HepG2 (cell line): ENCODE results near the gene EMID1. TPM values are rescaled to one million over a fixed set of nuclear protein-coding genes. Genes with fewer than 3 reads are reported as not detected.

Experiments
- ATAC-seq: fragments of 200-7000 bp; cut with Tn5 transposase; 3 replicates; pipeline ENCODE4 v1.9.1; 2020; ENCODE audit warnings: mild to moderate bottlenecking, moderate library complexity
- BruUV-seq: library from RNA; stranded (reverse); fragments of 400-500 nt; replicated peaks from 2 replicates; lab custom pipeline; 2021; lab: Mats Ljungman, UMichigan
- CTCF ChIA-PET: fragments of 300-600 bp; formaldehyde crosslinking; extraction: SDS; loops from one replicate; lab custom pipeline; 2021; ENCODE audit warnings: low total read pairs, inconsistent platforms, low intra/inter-chr PET ratio; lab: Yijun Ruan, JAX
- POLR2A ChIA-PET: fragments of 350-600 bp; sonication (Branson Sonifier 250); formaldehyde crosslinking; loops from one replicate; lab custom pipeline; 2020; ENCODE audit warnings: antibody characterized with exemption, inconsistent platforms; lab: Yijun Ruan, JAX
- DNase-seq: peaks from one replicate; pipeline ENCODE4 v3.0.0-alpha.2; 2015; ENCODE audit warnings: low spot score
- FAIRE-seq: peaks from 3 replicates; lab custom pipeline; 2011; peaks lifted over from hg19 to GRCh38; lab: Jason Lieb, UNC
- H2AFZ ChIP-seq: one replicate; pipeline ENCODE4 v1.6.1; 2011; ENCODE audit warnings: low read length, inconsistent platforms
- H3K27ac ChIP-seq: fragments of 300-600 bp; 3 replicates; pipeline ENCODE4 v1.8.0; 2011; ENCODE audit warnings: mixed run types, mild to moderate bottlenecking, mixed read lengths, low read length, inconsistent platforms; ENCODE audit not compliant: insufficient read depth; ENCODE audit errors: extremely low read length
- H3K27me3 ChIP-seq, 2 experiments: fragments of 200-600 bp in 1 of 2; 2 replicates in 1 of 2; 3 replicates in 1 of 2; pipeline versions ENCODE4 v1.6.0 to v1.8.0; 2011; ENCODE audit warnings: low read length in 2 of 2, mild to moderate bottlenecking in 2 of 2, moderate library complexity in 2 of 2, inconsistent platforms in 1 of 2; ENCODE audit not compliant: insufficient read depth in 2 of 2, control insufficient read depth in 1 of 2
- H3K36me3 ChIP-seq, 2 experiments: fragments of 200-600 bp in 1 of 2; replicated peaks in 1 of 2; 2 replicates in 1 of 2; 3 replicates in 1 of 2; pipeline versions ENCODE4 v1.5.1 to v1.8.0; 2011; ENCODE audit warnings: low read length in 2 of 2, inconsistent platforms in 1 of 2; ENCODE audit not compliant: insufficient read depth in 2 of 2, control insufficient read depth in 1 of 2
- H3K4me1 ChIP-seq: 2 replicates; pipeline ENCODE4 v1.5.1; 2012; ENCODE audit warnings: low read length, inconsistent platforms; ENCODE audit not compliant: insufficient read depth
- H3K4me2 ChIP-seq: 2 replicates; pipeline ENCODE4 v1.6.0; 2011; ENCODE audit warnings: low read depth, low read length, inconsistent platforms
- H3K4me3 ChIP-seq, 3 experiments: fragments of 200-600 bp in 1 of 3; sonication (generic), shearing (Covaris generic) in 1 of 3; replicated peaks in 1 of 3; 2 replicates each; pipeline ENCODE4 v1.5.1; 2011 to 2016; ENCODE audit warnings: low read length in 3 of 3, inconsistent platforms in 2 of 3, low read depth in 2 of 3, mild to moderate bottlenecking in 2 of 3, control low read depth in 1 of 3, mixed read lengths in 1 of 3; ENCODE audit not compliant: insufficient read depth in 1 of 3
- H3K79me2 ChIP-seq: one replicate; pipeline ENCODE4 v1.6.1; 2011; ENCODE audit warnings: low read length, inconsistent platforms; ENCODE audit not compliant: insufficient read depth
- H3K9ac ChIP-seq: 2 replicates; pipeline ENCODE4 v1.6.0; 2011; ENCODE audit warnings: mild to moderate bottlenecking, low read depth, low read length, inconsistent platforms; ENCODE audit not compliant: insufficient read depth
- H3K9me3 ChIP-seq: 2 replicates; pipeline ENCODE4 v1.5.1; 2012; ENCODE audit warnings: mild to moderate bottlenecking, low read length
- H4K20me1 ChIP-seq: 2 replicates; pipeline ENCODE4 v1.6.0; 2011; ENCODE audit warnings: inconsistent platforms, mild to moderate bottlenecking, low read length, moderate library complexity; ENCODE audit not compliant: insufficient read depth
- CSRNP2 ChIP-seq: sonication (generic); formaldehyde crosslinking; conservative IDR thresholded peaks from 2 replicates; pipeline ENCODE4 v1.8.0; 2022; ENCODE audit warnings: low read depth, missing genetic modification reagents
- HOXD1 ChIP-seq: sonication (generic); formaldehyde crosslinking; IDR thresholded peaks from 2 replicates; pipeline ENCODE4 v1.5.0; 2020; ENCODE audit warnings: missing genetic modification reagents
- KDM1A ChIP-seq: IDR thresholded peaks from 2 replicates; pipeline ENCODE4 v1.6.1; 2016; ENCODE audit warnings: missing compliant biosample characterization
- KDM3A ChIP-seq: IDR thresholded peaks from 2 replicates; pipeline ENCODE4 v1.6.1; 2018; ENCODE audit warnings: low read depth, missing compliant biosample characterization
- MIER3 ChIP-seq: IDR thresholded peaks from 2 replicates; pipeline ENCODE4 v1.6.1; 2016; ENCODE audit warnings: missing compliant biosample characterization, borderline replicate concordance
- MZF1 ChIP-seq: sonication (generic); formaldehyde crosslinking; IDR thresholded peaks from 2 replicates; pipeline ENCODE4 v1.8.1; 2023; ENCODE audit warnings: mild to moderate bottlenecking, missing genetic modification reagents, borderline replicate concordance
- NFKB2 ChIP-seq: sonication (generic); formaldehyde crosslinking; IDR thresholded peaks from 2 replicates; pipeline ENCODE4 v1.4.0; 2020; ENCODE audit warnings: missing genetic modification reagents, borderline replicate concordance
- ZNF124 ChIP-seq: sonication (generic); formaldehyde crosslinking; IDR thresholded peaks from 2 replicates; pipeline ENCODE4 v1.4.0; 2020; ENCODE audit warnings: missing genetic modification reagents
- WGBS: methylation state at CpG from one replicate; pipeline ENCODE4 v1.1.6; 2017; ENCODE audit warnings: low lambda C conversion rate; 5-methylcytosine and 5-hydroxymethylcytosine counted together
- in situ Hi-C: cut with HindIII; loops from 2 replicates; pipeline ENCODE4 v1.10.0; 2017; ENCODE audit warnings: low pct_unique_long_range_greater_than_20kb; ENCODE audit not compliant: extremely low pct_ligation_motif_present
- intact Hi-C: fragments of 100-400 bp; cut with micrococcal nuclease; formaldehyde crosslinking; loops from one replicate; pipeline ENCODE4 v1.10.0; 2022; ENCODE audit not compliant: unreplicated experiment
- polyA plus RNA-seq, 8 experiments: library from polyadenylated mRNA; depleted of rRNA in 3 of 8; stranded (reverse) in 7 of 8; unstranded in 1 of 8; fragments of >200 nt; fragmentation: Illumina TruSeq in 4 of 8; extraction: Trizol in 4 of 8; gene quantifications; 2 replicates each; pipeline versions ENCODE4 v1.2.1 to v1.2.3, GENCODE V29; 2011 to 2016; ENCODE audit warnings: low read depth in 4 of 8, missing spikeins in 1 of 8, mixed read lengths in 1 of 8; ENCODE audit not compliant: insufficient read depth in 1 of 8
- total RNA-seq, 5 experiments: library from RNA; depleted of rRNA; stranded (reverse); fragments of >200 nt; fragmentation: Illumina TruSeq; extraction: Trizol; gene quantifications; 2 replicates each; pipeline ENCODE4 v1.2.3, GENCODE V29; 2016; ENCODE audit warnings: low read depth in 1 of 5
- TF ChIP-seq, protein P1 (sequence below): sonication (generic); formaldehyde crosslinking; IDR thresholded peaks from 2 replicates; pipeline ENCODE4 v1.5.0; 2020; ENCODE audit warnings: missing genetic modification reagents
- TF ChIP-seq, protein P2 (sequence below): sonication (generic); formaldehyde crosslinking; IDR thresholded peaks from 2 replicates; pipeline ENCODE4 v1.8.1; 2023; ENCODE audit warnings: missing genetic modification reagents, inconsistent platforms, borderline replicate concordance
- TF ChIP-seq, protein P3 (sequence below): sonication (generic); formaldehyde crosslinking; IDR thresholded peaks from one replicate; pipeline ENCODE4 v1.5.1; 2020; ENCODE audit warnings: mild to moderate bottlenecking, missing genetic modification reagents; ENCODE audit errors: not compliant biosample characterization

EMID1 gene
- total and polyA plus RNA-seq, 2 of the 13 experiments (the other 11 are each of a cell fraction or from before 2014, with no cell fraction given), result 0.45 to 0.82 TPM

GRCh38 chr22:29172216-29172615 lies 33.5 kb upstream of the EMID1 start:
- peaks cover 4 to 14% of the 10 kb centered on the region in 2 experiments; a peak in 3 of 5 replicates for H3K27me3 ChIP-seq
- CTCF ChIA-PET, result no interaction called here
- intact Hi-C loops, result no loop called here
- in situ Hi-C loops, result no loop called here
- POLR2A ChIA-PET, result no interaction called here
- H3K4me3 ChIP-seq, result no peak overlapping the region
- H4K20me1 ChIP-seq, result no peaks in the 10 kb centered on the region
- ATAC-seq (no peak), DNase-seq (no peak), FAIRE-seq (no peak)
- no peaks in the 10 kb centered on the region for H3K36me3 ChIP-seq
- H3K4me2 ChIP-seq, result no peak overlapping the region
- H2AFZ ChIP-seq, result no peak overlapping the region
- H3K79me2 ChIP-seq, result no peaks in the 10 kb centered on the region
- BruUV-seq, result no TSS peak
- peaks cover 7% of the 10 kb centered on the region; the same call in 1 of the 2 replicates for H3K4me1 ChIP-seq
- no peak overlapping the region for H3K27ac ChIP-seq
- peaks cover 9% of the 10 kb centered on the region for H3K9me3 ChIP-seq
- H3K9ac ChIP-seq, result no peak overlapping the region
- WGBS, result 0% methylated on average over 3 of the region's 6 CpGs
- TF ChIP-seq NFKB2 (CRISPR knock-in tag) (no peak), CSRNP2 (CRISPR knock-in tag) (no peak), HOXD1 (CRISPR knock-in tag) (no peak), KDM1A (CRISPR knock-in tag) (no peak), ZNF124 (CRISPR knock-in tag) (no peak), MIER3 (CRISPR knock-in tag) (no peak), MZF1 (no peak), KDM3A (CRISPR knock-in tag) (no peak)
- TF ChIP-seq, protein P1, sequence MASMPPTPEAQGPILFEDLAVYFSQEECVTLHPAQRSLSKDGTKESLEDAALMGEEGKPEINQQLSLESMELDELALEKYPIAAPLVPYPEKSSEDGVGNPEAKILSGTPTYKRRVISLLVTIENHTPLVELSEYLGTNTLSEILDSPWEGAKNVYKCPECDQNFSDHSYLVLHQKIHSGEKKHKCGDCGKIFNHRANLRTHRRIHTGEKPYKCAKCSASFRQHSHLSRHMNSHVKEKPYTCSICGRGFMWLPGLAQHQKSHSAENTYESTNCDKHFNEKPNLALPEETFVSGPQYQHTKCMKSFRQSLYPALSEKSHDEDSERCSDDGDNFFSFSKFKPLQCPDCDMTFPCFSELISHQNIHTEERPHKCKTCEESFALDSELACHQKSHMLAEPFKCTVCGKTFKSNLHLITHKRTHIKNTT (CRISPR knock-in tag), result no peak
- TF ChIP-seq, protein P2, sequence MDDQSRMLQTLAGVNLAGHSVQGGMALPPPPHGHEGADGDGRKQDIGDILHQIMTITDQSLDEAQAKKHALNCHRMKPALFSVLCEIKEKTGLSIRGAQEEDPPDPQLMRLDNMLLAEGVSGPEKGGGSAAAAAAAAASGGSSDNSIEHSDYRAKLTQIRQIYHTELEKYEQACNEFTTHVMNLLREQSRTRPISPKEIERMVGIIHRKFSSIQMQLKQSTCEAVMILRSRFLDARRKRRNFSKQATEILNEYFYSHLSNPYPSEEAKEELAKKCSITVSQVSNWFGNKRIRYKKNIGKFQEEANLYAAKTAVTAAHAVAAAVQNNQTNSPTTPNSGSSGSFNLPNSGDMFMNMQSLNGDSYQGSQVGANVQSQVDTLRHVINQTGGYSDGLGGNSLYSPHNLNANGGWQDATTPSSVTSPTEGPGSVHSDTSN (CRISPR knock-in tag), result no peak
- TF ChIP-seq, protein P3, sequence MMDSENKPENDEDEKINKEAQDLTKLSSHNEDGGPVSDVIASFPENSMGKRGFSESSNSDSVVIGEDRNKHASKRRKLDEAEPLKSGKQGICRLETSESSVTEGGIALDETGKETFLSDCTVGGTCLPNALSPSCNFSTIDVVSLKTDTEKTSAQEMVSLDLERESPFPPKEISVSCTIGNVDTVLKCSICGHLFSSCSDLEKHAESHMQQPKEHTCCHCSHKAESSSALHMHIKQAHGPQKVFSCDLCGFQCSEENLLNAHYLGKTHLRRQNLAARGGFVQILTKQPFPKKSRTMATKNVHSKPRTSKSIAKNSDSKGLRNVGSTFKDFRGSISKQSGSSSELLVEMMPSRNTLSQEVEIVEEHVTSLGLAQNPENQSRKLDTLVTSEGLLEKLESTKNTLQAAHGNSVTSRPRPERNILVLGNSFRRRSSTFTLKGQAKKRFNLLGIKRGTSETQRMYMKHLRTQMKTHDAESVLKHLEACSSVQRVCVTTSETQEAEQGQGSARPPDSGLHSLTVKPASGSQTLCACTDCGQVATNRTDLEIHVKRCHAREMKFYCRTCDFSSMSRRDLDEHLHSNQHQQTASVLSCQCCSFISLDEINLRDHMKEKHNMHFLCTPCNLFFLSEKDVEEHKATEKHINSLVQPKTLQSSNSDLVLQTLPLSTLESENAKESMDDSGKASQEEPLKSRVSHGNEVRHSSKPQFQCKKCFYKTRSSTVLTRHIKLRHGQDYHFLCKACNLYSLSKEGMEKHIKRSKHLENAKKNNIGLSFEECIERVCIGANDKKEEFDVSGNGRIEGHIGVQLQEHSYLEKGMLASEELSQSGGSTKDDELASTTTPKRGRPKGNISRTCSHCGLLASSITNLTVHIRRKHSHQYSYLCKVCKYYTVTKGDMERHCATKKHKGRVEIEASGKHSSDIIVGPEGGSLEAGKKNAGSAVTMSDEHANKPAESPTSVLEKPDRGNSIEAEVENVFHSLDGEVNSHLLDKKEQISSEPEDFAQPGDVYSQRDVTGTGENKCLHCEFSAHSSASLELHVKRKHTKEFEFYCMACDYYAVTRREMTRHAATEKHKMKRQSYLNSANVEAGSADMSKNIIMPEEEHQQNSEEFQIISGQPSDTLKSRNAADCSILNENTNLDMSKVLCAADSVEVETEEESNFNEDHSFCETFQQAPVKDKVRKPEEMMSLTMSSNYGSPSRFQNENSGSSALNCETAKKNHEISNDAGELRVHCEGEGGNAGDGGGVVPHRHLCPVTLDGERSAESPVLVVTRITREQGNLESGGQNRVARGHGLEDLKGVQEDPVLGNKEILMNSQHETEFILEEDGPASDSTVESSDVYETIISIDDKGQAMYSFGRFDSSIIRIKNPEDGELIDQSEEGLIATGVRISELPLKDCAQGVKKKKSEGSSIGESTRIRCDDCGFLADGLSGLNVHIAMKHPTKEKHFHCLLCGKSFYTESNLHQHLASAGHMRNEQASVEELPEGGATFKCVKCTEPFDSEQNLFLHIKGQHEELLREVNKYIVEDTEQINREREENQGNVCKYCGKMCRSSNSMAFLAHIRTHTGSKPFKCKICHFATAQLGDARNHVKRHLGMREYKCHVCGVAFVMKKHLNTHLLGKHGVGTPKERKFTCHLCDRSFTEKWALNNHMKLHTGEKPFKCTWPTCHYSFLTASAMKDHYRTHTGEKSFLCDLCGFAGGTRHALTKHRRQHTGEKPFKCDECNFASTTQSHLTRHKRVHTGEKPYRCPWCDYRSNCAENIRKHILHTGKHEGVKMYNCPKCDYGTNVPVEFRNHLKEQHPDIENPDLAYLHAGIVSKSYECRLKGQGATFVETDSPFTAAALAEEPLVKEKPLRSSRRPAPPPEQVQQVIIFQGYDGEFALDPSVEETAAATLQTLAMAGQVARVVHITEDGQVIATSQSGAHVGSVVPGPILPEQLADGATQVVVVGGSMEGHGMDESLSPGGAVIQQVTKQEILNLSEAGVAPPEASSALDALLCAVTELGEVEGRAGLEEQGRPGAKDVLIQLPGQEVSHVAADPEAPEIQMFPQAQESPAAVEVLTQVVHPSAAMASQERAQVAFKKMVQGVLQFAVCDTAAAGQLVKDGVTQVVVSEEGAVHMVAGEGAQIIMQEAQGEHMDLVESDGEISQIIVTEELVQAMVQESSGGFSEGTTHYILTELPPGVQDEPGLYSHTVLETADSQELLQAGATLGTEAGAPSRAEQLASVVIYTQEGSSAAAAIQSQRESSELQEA (CRISPR knock-in tag), result no peak
